H9 (cell line): ENCODE results near the gene CHAF1A. TPM values are rescaled to one million over a fixed set of nuclear protein-coding genes. Genes with fewer than 3 reads are reported as not detected.

Experiments
- DNase-seq: peaks from one replicate; pipeline ENCODE4 v3.0.0-alpha.2; 2017
- H2AFZ ChIP-seq: one replicate; pipeline ENCODE4 v1.6.1; 2013; ENCODE audit warnings: mild to moderate bottlenecking, low read length, control low read depth, moderate library complexity
- H2AK5ac ChIP-seq: 2 replicates; pipeline ENCODE4 v1.6.1; 2013; ENCODE audit warnings: low read length, control low read depth, mixed read lengths; ENCODE audit not compliant: insufficient read length
- H2BK120ac ChIP-seq: one replicate; pipeline ENCODE4 v1.6.1; 2013; ENCODE audit warnings: low read depth, mild to moderate bottlenecking, low read length, control low read depth, inconsistent platforms; ENCODE audit not compliant: poor library complexity, severe bottlenecking
- H2BK12ac ChIP-seq: 2 replicates; pipeline ENCODE4 v1.6.1; 2013; ENCODE audit warnings: low read length, control low read depth, mixed read lengths, low read depth; ENCODE audit not compliant: insufficient read length
- H2BK15ac ChIP-seq: 2 replicates; pipeline ENCODE4 v1.6.1; 2013; ENCODE audit warnings: low read depth, low read length, control low read depth
- H2BK20ac ChIP-seq: one replicate; pipeline ENCODE4 v1.6.1; 2013; ENCODE audit warnings: low read depth, mild to moderate bottlenecking, low read length, control low read depth, inconsistent platforms; ENCODE audit not compliant: poor library complexity, severe bottlenecking
- H2BK5ac ChIP-seq: 2 replicates; pipeline ENCODE4 v1.6.1; 2013; ENCODE audit warnings: low read length, control low read depth, mixed read lengths; ENCODE audit not compliant: insufficient read length
- H3K14ac ChIP-seq: 2 replicates; pipeline ENCODE4 v1.6.1; 2013; ENCODE audit warnings: low read length, control low read depth; ENCODE audit not compliant: insufficient read depth
- H3K18ac ChIP-seq: 2 replicates; pipeline ENCODE4 v1.6.1; 2013; ENCODE audit warnings: low read depth, mild to moderate bottlenecking, mixed read lengths, low read length, control low read depth; ENCODE audit not compliant: insufficient read length
- H3K23ac ChIP-seq: 2 replicates; pipeline ENCODE4 v1.6.1; 2013; ENCODE audit warnings: low read length, control low read depth, mixed read lengths, low read depth; ENCODE audit not compliant: insufficient read length
- H3K23me2 ChIP-seq: 2 replicates; pipeline ENCODE4 v1.6.1; 2013; ENCODE audit warnings: low read depth, mild to moderate bottlenecking, mixed read lengths, low read length, control low read depth; ENCODE audit not compliant: insufficient read length, poor library complexity, severe bottlenecking
- H3K27ac ChIP-seq: 2 replicates; pipeline ENCODE4 v1.5.1; 2013; ENCODE audit warnings: low read length, control low read depth, mixed read lengths, low read depth; ENCODE audit not compliant: insufficient read length
- H3K27me3 ChIP-seq: 2 replicates; pipeline ENCODE4 v1.6.1; 2013; ENCODE audit warnings: low read length, control low read depth, inconsistent platforms; ENCODE audit not compliant: insufficient read depth
- H3K4ac ChIP-seq: 2 replicates; pipeline ENCODE4 v1.6.1; 2013; ENCODE audit warnings: low read depth, mild to moderate bottlenecking, control low read depth, inconsistent platforms, low read length, moderate library complexity
- H3K4me1 ChIP-seq: 2 replicates; pipeline ENCODE4 v1.6.1; 2013; ENCODE audit warnings: low read length, control low read depth, inconsistent platforms; ENCODE audit not compliant: insufficient read depth
- H3K4me2 ChIP-seq: 2 replicates; pipeline ENCODE4 v1.6.1; 2013; ENCODE audit warnings: low read length, control low read depth, mixed read lengths; ENCODE audit not compliant: insufficient read length, insufficient read depth
- H3K56ac ChIP-seq: 2 replicates; pipeline ENCODE4 v1.6.1; 2013; ENCODE audit warnings: low read depth, mild to moderate bottlenecking, mixed read lengths, low read length, control low read depth; ENCODE audit not compliant: insufficient read length
- H3K79me1 ChIP-seq: 2 replicates; pipeline ENCODE4 v1.6.1; 2013; ENCODE audit warnings: low read depth, mild to moderate bottlenecking, moderate library complexity, low read length, control low read depth, inconsistent platforms; ENCODE audit not compliant: insufficient read depth, poor library complexity, severe bottlenecking
- H3K79me2 ChIP-seq: 2 replicates; pipeline ENCODE4 v1.6.1; 2013; ENCODE audit warnings: low read length, control low read depth, inconsistent platforms; ENCODE audit not compliant: insufficient read depth
- H3K9ac ChIP-seq: 2 replicates; pipeline ENCODE4 v1.6.1; 2013; ENCODE audit warnings: low read length, control low read depth, mixed read lengths; ENCODE audit not compliant: insufficient read length; ENCODE audit errors: extremely low read depth
- H3K9me3 ChIP-seq: one replicate; pipeline ENCODE4 v1.6.1; 2013; ENCODE audit warnings: low read depth, low read length, inconsistent platforms; ENCODE audit not compliant: control insufficient read depth
- H3T11ph ChIP-seq: one replicate; pipeline ENCODE4 v1.6.1; 2013; ENCODE audit warnings: mild to moderate bottlenecking, low read length, control low read depth, inconsistent platforms
- H4K20me1 ChIP-seq: one replicate; pipeline ENCODE4 v1.6.1; 2013; ENCODE audit not compliant: control insufficient read depth, insufficient read length, insufficient read depth
- H4K5ac ChIP-seq: 2 replicates; pipeline ENCODE4 v1.6.1; 2013; ENCODE audit warnings: low read depth, mild to moderate bottlenecking, mixed read lengths, low read length, control low read depth; ENCODE audit not compliant: insufficient read length
- H4K8ac ChIP-seq: replicated peaks from 2 replicates; pipeline ENCODE4 v1.6.1; 2013; ENCODE audit warnings: low read length, control low read depth, mixed read lengths, low read depth; ENCODE audit not compliant: insufficient read length
- H4K91ac ChIP-seq: 2 replicates; pipeline ENCODE4 v1.6.1; 2013; ENCODE audit warnings: low read depth, mild to moderate bottlenecking, moderate library complexity, mixed read lengths, low read length, control low read depth; ENCODE audit not compliant: insufficient read length
- H3K27ac Mint-ChIP-seq, 3 experiments: 2 replicates in 2 of 3; 3 replicates in 1 of 3; pipeline ENCODE4 v1.8.0; 2020 to 2021; ENCODE audit warnings: mixed read lengths in 3 of 3, mild to moderate bottlenecking in 1 of 3, moderate library complexity in 1 of 3
- H3K27me3 Mint-ChIP-seq: 2 replicates; pipeline ENCODE4 v1.8.0; 2021; ENCODE audit warnings: low read depth, mild to moderate bottlenecking, moderate library complexity, mixed read lengths
- H3K36me3 Mint-ChIP-seq, 3 experiments: 2 replicates in 2 of 3; 3 replicates in 1 of 3; pipeline ENCODE4 v1.8.0; 2020 to 2021; ENCODE audit warnings: low read depth in 3 of 3, mixed read lengths in 3 of 3; ENCODE audit not compliant: insufficient read depth in 1 of 3
- H3K4me1 Mint-ChIP-seq, 2 experiments: 2 replicates each; pipeline ENCODE4 v1.8.0; 2020; ENCODE audit warnings: mixed read lengths in 2 of 2
- H3K4me3 Mint-ChIP-seq, 2 experiments: 2 replicates in 1 of 2; 3 replicates in 1 of 2; pipeline ENCODE4 v1.8.0; 2020 to 2021; ENCODE audit warnings: mild to moderate bottlenecking in 2 of 2, mixed read lengths in 2 of 2, moderate library complexity in 1 of 2
- H3K9me3 Mint-ChIP-seq, 2 experiments: 2 replicates in 1 of 2; 3 replicates in 1 of 2; pipeline ENCODE4 v1.8.0; 2020; ENCODE audit warnings: mild to moderate bottlenecking in 2 of 2, mixed read lengths in 2 of 2, moderate library complexity in 1 of 2
- WGBS: extraction: QIAGEN DNeasy Blood & Tissue Kit; methylation state at CpG from one replicate; pipeline ENCODE4 v1.1.7; 2013; ENCODE audit warnings: missing lambda C conversion rate, low lambda C conversion rate, mixed read lengths; ENCODE audit not compliant: insufficient read length; ENCODE audit errors: extremely low coverage; 5-methylcytosine and 5-hydroxymethylcytosine counted together
- total RNA-seq: library from RNA; stranded (reverse); gene quantifications from 2 replicates; pipeline ENCODE4 v1.2.1, GENCODE V29; 2021
- TF ChIP-seq, protein P1 (sequence below): fragments of 200-600 bp; sonication (generic); conservative IDR thresholded peaks from 3 replicates; pipeline ENCODE4 v1.8.0; 2021; ENCODE audit warnings: antibody characterized with exemption, mild to moderate bottlenecking

The CHAF1A gene
- total RNA-seq, 1 experiment from 2014 or later: 143 TPM

- no peaks in the 10 kb centered on the region for H4K20me1 ChIP-seq
- no peak overlapping the region for H2BK15ac ChIP-seq
- Mint-ChIP-seq H3K27ac (peak overlapping the region; percentile 26 to 71 (median 63); a peak in 5 of 7 replicates), H3K27me3 (no peaks in the 10 kb centered on the region), H3K9me3 (no peaks in the 10 kb centered on the region), H3K36me3 (peaks cover 36 to 68% (median 62%) of the 10 kb centered on the region in 3 experiments; a peak in 6 of 7 replicates), H3K4me1 (peaks cover 64 to 73% of the 10 kb centered on the region in 2 experiments), H3K4me3 (peak overlapping the region in 1 of 2 experiments; percentile 70; a peak in 2 of 5 replicates)
- H4K8ac ChIP-seq: no peak overlapping the region
- no peak overlapping the region for H3K27ac ChIP-seq
- H3K79me2 ChIP-seq: peaks cover 37% of the 10 kb centered on the region
- peaks cover 4% of the 10 kb centered on the region for H3K79me1 ChIP-seq
- no peaks in the 10 kb centered on the region for H3K9me3 ChIP-seq
- no peak overlapping the region for H3K56ac ChIP-seq
- H4K91ac ChIP-seq: no peak overlapping the region
- no peak overlapping the region for H3K4me2 ChIP-seq
- H3K14ac ChIP-seq: no peak overlapping the region
- H3K4me1 ChIP-seq: peaks cover 9% of the 10 kb centered on the region
- peak overlapping the region; percentile 35 for H3K9ac ChIP-seq
- no peak overlapping the region for H2BK120ac ChIP-seq
- no peak overlapping the region for H3K23ac ChIP-seq
- no peak overlapping the region for H3T11ph ChIP-seq
- no peak overlapping the region for H2BK20ac ChIP-seq
- peak; percentile 13 for DNase-seq
- H3K27me3 ChIP-seq: no peaks in the 10 kb centered on the region
- H3K4ac ChIP-seq: no peak overlapping the region
- H2AK5ac ChIP-seq: no peak overlapping the region
- no CpG with 5 or more reads among the region's 8 CpGs for WGBS
- no peak overlapping the region for H4K5ac ChIP-seq
- H3K23me2 ChIP-seq: peaks cover 4% of the 10 kb centered on the region
- no peak overlapping the region for H2AFZ ChIP-seq
- no peak overlapping the region for H2BK12ac ChIP-seq
- H3K18ac ChIP-seq: no peak overlapping the region
- TF ChIP-seq, protein P1, sequence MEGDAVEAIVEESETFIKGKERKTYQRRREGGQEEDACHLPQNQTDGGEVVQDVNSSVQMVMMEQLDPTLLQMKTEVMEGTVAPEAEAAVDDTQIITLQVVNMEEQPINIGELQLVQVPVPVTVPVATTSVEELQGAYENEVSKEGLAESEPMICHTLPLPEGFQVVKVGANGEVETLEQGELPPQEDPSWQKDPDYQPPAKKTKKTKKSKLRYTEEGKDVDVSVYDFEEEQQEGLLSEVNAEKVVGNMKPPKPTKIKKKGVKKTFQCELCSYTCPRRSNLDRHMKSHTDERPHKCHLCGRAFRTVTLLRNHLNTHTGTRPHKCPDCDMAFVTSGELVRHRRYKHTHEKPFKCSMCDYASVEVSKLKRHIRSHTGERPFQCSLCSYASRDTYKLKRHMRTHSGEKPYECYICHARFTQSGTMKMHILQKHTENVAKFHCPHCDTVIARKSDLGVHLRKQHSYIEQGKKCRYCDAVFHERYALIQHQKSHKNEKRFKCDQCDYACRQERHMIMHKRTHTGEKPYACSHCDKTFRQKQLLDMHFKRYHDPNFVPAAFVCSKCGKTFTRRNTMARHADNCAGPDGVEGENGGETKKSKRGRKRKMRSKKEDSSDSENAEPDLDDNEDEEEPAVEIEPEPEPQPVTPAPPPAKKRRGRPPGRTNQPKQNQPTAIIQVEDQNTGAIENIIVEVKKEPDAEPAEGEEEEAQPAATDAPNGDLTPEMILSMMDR: no peak
- H2BK5ac ChIP-seq: no peak overlapping the region
These were observed 3.5 kb downstream of the CHAF1A start for GRCh38 chr19:4405977-4406376.
